IMR-90 (cell line): ENCODE data around the gene ABCA7. TPM values are rescaled to one million over a fixed set of nuclear protein-coding genes. Genes with fewer than 3 reads are reported as not detected.

Experiments
- ATAC-seq: fragments of 200-7000 bp; cut with Tn5 transposase; 2 replicates; pipeline ENCODE4 v1.9.1; 2020; ENCODE audit warnings: low read depth, mild to moderate bottlenecking, moderate library complexity
- BruUV-seq: library from RNA; stranded (reverse); fragments of 400-500 nt; replicated peaks from 2 replicates; lab custom pipeline; 2021; lab: Mats Ljungman, UMichigan
- CTCF ChIA-PET: fragments of 300-600 bp; formaldehyde crosslinking; extraction: SDS; loops from one replicate; lab custom pipeline; 2021; ENCODE audit warnings: antibody characterized with exemption; lab: Yijun Ruan, JAX
- POLR2A ChIA-PET: fragments of 300-600 bp; sonication (Branson Sonifier 250); formaldehyde crosslinking; loops from one replicate; lab custom pipeline; 2022; ENCODE audit warnings: antibody characterized with exemption; ENCODE audit not compliant: unreplicated experiment; lab: Charles Lee
- DNase-seq: peaks from one replicate; pipeline ENCODE4 v3.0.0; 2013
- H2AFZ ChIP-seq: replicated peaks from 2 replicates; pipeline ENCODE3; 2013; ENCODE audit warnings: low read length, mild to moderate bottlenecking; ENCODE audit not compliant: poor library complexity
- H2AK5ac ChIP-seq: 2 replicates; pipeline ENCODE4 v1.6.1; 2013; ENCODE audit warnings: low read depth, low read length, inconsistent platforms
- H2AK9ac ChIP-seq: replicated peaks from 2 replicates; pipeline ENCODE3; 2013; ENCODE audit warnings: mild to moderate bottlenecking, low read depth, low read length, moderate library complexity; ENCODE audit not compliant: poor library complexity
- H2BK120ac ChIP-seq: 2 replicates; pipeline ENCODE4 v1.6.1; 2013; ENCODE audit warnings: low read depth, low read length, inconsistent platforms
- H2BK15ac ChIP-seq: 3 replicates; pipeline ENCODE4 v1.6.1; 2013; ENCODE audit warnings: low read depth, low read length, inconsistent platforms
- H2BK20ac ChIP-seq: 2 replicates; pipeline ENCODE4 v1.6.1; 2013; ENCODE audit warnings: low read depth, mild to moderate bottlenecking, inconsistent platforms, low read length, moderate library complexity
- H2BK5ac ChIP-seq: 2 replicates; pipeline ENCODE4 v1.6.1; 2013; ENCODE audit warnings: mild to moderate bottlenecking, low read depth, low read length, inconsistent platforms; ENCODE audit not compliant: poor library complexity, severe bottlenecking
- H3K14ac ChIP-seq: replicated peaks from 2 replicates; pipeline ENCODE4 v1.6.1; 2013; ENCODE audit warnings: low read depth, low read length, inconsistent platforms
- H3K18ac ChIP-seq: 2 replicates; pipeline ENCODE4 v1.6.1; 2013; ENCODE audit warnings: low read depth, low read length, control low read depth
- H3K23ac ChIP-seq: 2 replicates; pipeline ENCODE4 v1.6.1; 2013; ENCODE audit warnings: low read depth, low read length, inconsistent platforms
- H3K27ac ChIP-seq: 2 replicates; pipeline ENCODE4 v1.5.1; 2013; ENCODE audit warnings: mild to moderate bottlenecking, control low read depth, low read length; ENCODE audit not compliant: insufficient read depth
- H3K27me3 ChIP-seq: 2 replicates; pipeline ENCODE4 v1.6.1; 2013; ENCODE audit warnings: low read length; ENCODE audit not compliant: control insufficient read depth, insufficient read depth
- H3K36me3 ChIP-seq: 2 replicates; pipeline ENCODE4 v1.6.1; 2013; ENCODE audit warnings: low read length, mixed read lengths; ENCODE audit not compliant: control insufficient read depth, insufficient read depth
- H3K4ac ChIP-seq: 2 replicates; pipeline ENCODE4 v1.6.1; 2013; ENCODE audit warnings: low read depth, low read length, inconsistent platforms
- H3K4me1 ChIP-seq: 2 replicates; pipeline ENCODE4 v1.6.1; 2013; ENCODE audit warnings: low read length, mixed read lengths; ENCODE audit not compliant: control insufficient read depth, insufficient read depth
- H3K4me2 ChIP-seq: 2 replicates; pipeline ENCODE4 v1.6.1; 2013; ENCODE audit warnings: low read depth, mild to moderate bottlenecking, control low read depth, low read length, moderate library complexity
- H3K4me3 ChIP-seq: 2 replicates; pipeline ENCODE4 v1.5.1; 2013; ENCODE audit warnings: low read depth, mild to moderate bottlenecking, control low read depth, low read length, moderate library complexity; ENCODE audit not compliant: insufficient read depth
- H3K56ac ChIP-seq: 2 replicates; pipeline ENCODE4 v1.6.1; 2013; ENCODE audit warnings: low read length, inconsistent platforms; ENCODE audit not compliant: insufficient read depth; ENCODE audit errors: extremely low read depth
- H3K79me1 ChIP-seq, 2 experiments: 2 replicates each; pipeline ENCODE4 v1.6.1; 2013; ENCODE audit warnings: low read length in 2 of 2, inconsistent platforms in 1 of 2, low read depth in 1 of 2
- H3K9ac ChIP-seq: 2 replicates; pipeline ENCODE4 v1.6.1; 2013; ENCODE audit warnings: low read depth, low read length, control low read depth
- H3K9me1 ChIP-seq: 2 replicates; pipeline ENCODE4 v1.6.1; 2013; ENCODE audit warnings: low read length, inconsistent platforms; ENCODE audit not compliant: insufficient read depth
- H3K9me3 ChIP-seq: 2 replicates; pipeline ENCODE4 v1.6.1; 2013; ENCODE audit warnings: low read length; ENCODE audit not compliant: control insufficient read depth, insufficient read depth
- H4K20me1 ChIP-seq: 2 replicates; pipeline ENCODE4 v1.6.1; 2013; ENCODE audit warnings: low read length, inconsistent platforms; ENCODE audit not compliant: insufficient read depth
- H4K5ac ChIP-seq: 2 replicates; pipeline ENCODE4 v1.6.1; 2013; ENCODE audit warnings: mild to moderate bottlenecking, low read depth, low read length, control low read depth
- H4K8ac ChIP-seq, 2 experiments: 2 replicates each; pipeline ENCODE4 v1.6.1; 2013; ENCODE audit warnings: low read depth in 2 of 2, low read length in 2 of 2, control low read depth in 1 of 2, inconsistent platforms in 1 of 2
- H4K91ac ChIP-seq: 2 replicates; pipeline ENCODE4 v1.6.1; 2013; ENCODE audit warnings: low read depth, low read length, inconsistent platforms; ENCODE audit not compliant: insufficient read depth
- BHLHE40 ChIP-seq: fragments of 150-350 bp; IDR thresholded peaks from 2 replicates; pipeline ENCODE4 v1.6.1; 2016; ENCODE audit warnings: mild to moderate bottlenecking, low read depth, low read length
- CEBPB ChIP-seq: IDR thresholded peaks from 2 replicates; pipeline ENCODE4 v1.6.1; 2012; ENCODE audit warnings: low read depth, low read length, improper control_type of control experiment
- CHD1 ChIP-seq: IDR thresholded peaks from 2 replicates; pipeline ENCODE4 v1.6.1; 2012; ENCODE audit warnings: low read depth, low read length, improper control_type of control experiment
- CTCF ChIP-seq: conservative IDR thresholded peaks from 2 replicates; pipeline ENCODE4 v1.5.1; 2012; ENCODE audit warnings: mild to moderate bottlenecking, low read depth, low read length, improper control_type of control experiment
- ELK1 ChIP-seq: fragments of 150-350 bp; IDR thresholded peaks from 2 replicates; pipeline ENCODE4 v1.6.1; 2016; ENCODE audit warnings: low read depth, mild to moderate bottlenecking, low read length, moderate library complexity, borderline replicate concordance
- FOS ChIP-seq: fragments of 150-350 bp; IDR thresholded peaks from 2 replicates; pipeline ENCODE4 v1.6.1; 2016; ENCODE audit warnings: low read depth, low read length
- MAFK ChIP-seq: IDR thresholded peaks from 2 replicates; pipeline ENCODE4 v1.6.1; 2012; ENCODE audit warnings: low read depth, low read length, improper control_type of control experiment
- MAZ ChIP-seq: IDR thresholded peaks from 2 replicates; pipeline ENCODE4 v1.6.1; 2012; ENCODE audit warnings: low read depth, mild to moderate bottlenecking, low read length, improper control_type of control experiment, moderate library complexity, borderline replicate concordance
- NFE2L2 ChIP-seq: fragments of 150-350 bp; IDR thresholded peaks from 2 replicates; pipeline ENCODE4 v1.6.1; 2016; ENCODE audit warnings: low read depth, mild to moderate bottlenecking, low read length
- SMC3 ChIP-seq: fragments of 150-350 bp; IDR thresholded peaks from 2 replicates; pipeline ENCODE4 v1.6.1; 2016; ENCODE audit warnings: low read depth, mild to moderate bottlenecking, antibody characterized with exemption, low read length, moderate library complexity
- USF2 ChIP-seq: fragments of 150-350 bp; IDR thresholded peaks from 2 replicates; pipeline ENCODE4 v1.6.1; 2017; ENCODE audit warnings: mild to moderate bottlenecking, antibody characterized with exemption, low read length, low read depth
- WGBS, 2 experiments: methylation state at CpG; one replicate each; pipeline versions ENCODE4 v1.1.5 to v1.1.7; 2013; ENCODE audit warnings: missing lambda C conversion rate in 2 of 2; ENCODE audit not compliant: insufficient read length in 1 of 2; ENCODE audit errors: extremely low coverage in 2 of 2; 5-methylcytosine and 5-hydroxymethylcytosine counted together
- dilution Hi-C: fragments of 300-500 bp; cut with HindIII; formaldehyde crosslinking; loops from one replicate; pipeline ENCODE4 v1.14.3; 2018; ENCODE audit warnings: low sequenced_read_pairs; ENCODE audit not compliant: unreplicated experiment
- in situ Hi-C: fragments of 300-500 bp; cut with MboI; formaldehyde crosslinking; loops from 3 replicates; pipeline ENCODE4 v1.14.3; 2019; ENCODE audit warnings: low sequenced_read_pairs, inconsistent platforms, mixed read lengths
- intact Hi-C: fragments of 100-400 bp; cut with micrococcal nuclease; formaldehyde crosslinking; loops from 2 replicates; pipeline ENCODE4 v1.10.0; 2022
- polyA plus RNA-seq, 3 experiments: library from polyadenylated mRNA; depleted of rRNA; stranded (reverse); fragments of >200 nt; gene quantifications; 2 replicates each; pipeline ENCODE4 v1.2.3, GENCODE V29; 2012; ENCODE audit warnings: low replicate concordance in 1 of 3
- total RNA-seq: library from RNA; depleted of rRNA; stranded (reverse); fragments of >200 nt; gene quantifications from 2 replicates; pipeline ENCODE4 v1.2.3, GENCODE V29; 2012

The ABCA7 gene
- total and polyA plus RNA-seq, 2 of the 4 experiments (the other 2 are of a cell fraction): 0.36 to 3.3 TPM

GRCh38 chr19:1076046-1076386 lies 36.1 kb downstream of the ABCA7 start:
- no TSS peak for BruUV-seq
- H2BK120ac ChIP-seq: no peak overlapping the region
- H3K79me1 ChIP-seq: no peaks in the 10 kb centered on the region
- dilution Hi-C loops: no loop called here
- TF ChIP-seq ELK1 (no peak), MAFK (no peak), CHD1 (no peak), MAZ (no peak), FOS (no peak), SMC3 (no peak), CEBPB (no peak), BHLHE40 (no peak), NFE2L2 (no peak), USF2 (no peak), CTCF (no peak)
- no peak overlapping the region for H4K8ac ChIP-seq
- no peak overlapping the region for H3K18ac ChIP-seq
- H3K14ac ChIP-seq: no peak overlapping the region
- H3K27ac ChIP-seq: no peak overlapping the region
- no peak overlapping the region for H4K91ac ChIP-seq
- ChIA-PET POLR2A (no interaction called here), CTCF (no interaction called here)
- no peak overlapping the region for H2BK15ac ChIP-seq
- H3K23ac ChIP-seq: no peak overlapping the region
- no peak overlapping the region for H4K5ac ChIP-seq
- intact Hi-C loops: no loop called here
- H4K20me1 ChIP-seq: no peaks in the 10 kb centered on the region
- H3K56ac ChIP-seq: no peak overlapping the region
- H3K9ac ChIP-seq: no peak overlapping the region
- no peaks in the 10 kb centered on the region for H3K4me1 ChIP-seq
- ATAC-seq (no peak), DNase-seq (no peak)
- no peak overlapping the region for H2AK9ac ChIP-seq
- in situ Hi-C loops: no loop called here
- no peak overlapping the region for H2AK5ac ChIP-seq
- no peak overlapping the region for H3K4ac ChIP-seq
- no peaks in the 10 kb centered on the region for H3K9me1 ChIP-seq
- no peak overlapping the region for H2AFZ ChIP-seq
- no CpG with 5 or more reads among the region's 4 CpGs for WGBS, 2 experiments
- H3K4me3 ChIP-seq: no peak overlapping the region
- no peaks in the 10 kb centered on the region for H3K36me3 ChIP-seq
- H3K4me2 ChIP-seq: no peak overlapping the region
- no peak overlapping the region for H2BK5ac ChIP-seq
- peaks cover 11% of the 10 kb centered on the region for H3K27me3 ChIP-seq
- peaks cover 2% of the 10 kb centered on the region; the same call in 1 of the 2 replicates for H3K9me3 ChIP-seq
- no peak overlapping the region for H2BK20ac ChIP-seq
